ENCODE results near the gene ROPN1L.

ROPN1L gene

DNA sequence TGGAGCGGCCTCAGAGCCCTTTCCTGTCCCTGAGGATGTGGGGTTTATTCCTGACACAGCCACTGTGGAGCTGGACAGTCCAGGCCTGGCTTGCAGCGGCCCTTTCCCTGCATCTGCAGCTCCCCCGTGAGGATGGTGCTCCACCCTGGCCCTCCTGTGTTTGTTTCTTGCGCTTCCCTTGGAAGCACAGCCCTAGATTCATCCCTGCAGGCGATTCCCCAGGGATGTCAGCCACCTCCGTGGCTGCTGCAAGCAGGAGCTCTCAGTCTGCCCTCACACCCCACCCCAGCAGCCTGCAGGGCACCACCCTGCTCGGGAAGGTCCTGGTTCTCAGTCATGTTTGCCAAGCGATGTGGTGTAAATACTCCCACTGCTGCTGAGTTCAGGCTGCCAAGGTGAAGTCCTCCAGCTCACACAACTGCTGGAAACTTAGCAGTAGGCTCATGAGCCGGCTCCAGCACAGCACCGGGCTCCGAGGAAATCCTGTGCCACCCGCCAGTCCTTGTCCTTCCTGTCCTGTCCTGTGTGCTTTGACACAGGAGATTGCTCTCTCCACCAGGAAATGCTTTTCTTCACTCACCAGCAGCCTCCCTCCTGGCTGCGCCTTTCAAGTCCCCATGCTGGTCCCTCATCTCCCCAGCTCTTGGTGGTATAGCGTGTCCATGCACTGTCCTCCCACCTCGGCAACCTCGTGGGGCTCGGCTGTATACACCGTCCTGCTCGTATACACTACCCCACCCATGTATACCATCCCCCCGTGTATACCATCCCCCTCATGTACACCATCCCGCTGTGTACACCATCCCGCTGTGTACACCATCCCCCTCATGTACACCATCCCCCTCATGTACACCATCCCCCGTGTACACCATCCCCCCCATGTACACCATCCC is 16.2 kb downstream of the ROPN1L start:
- DNase-seq (ENCODE audit: low read depth in 2 of 2) = no peak

DNA sequence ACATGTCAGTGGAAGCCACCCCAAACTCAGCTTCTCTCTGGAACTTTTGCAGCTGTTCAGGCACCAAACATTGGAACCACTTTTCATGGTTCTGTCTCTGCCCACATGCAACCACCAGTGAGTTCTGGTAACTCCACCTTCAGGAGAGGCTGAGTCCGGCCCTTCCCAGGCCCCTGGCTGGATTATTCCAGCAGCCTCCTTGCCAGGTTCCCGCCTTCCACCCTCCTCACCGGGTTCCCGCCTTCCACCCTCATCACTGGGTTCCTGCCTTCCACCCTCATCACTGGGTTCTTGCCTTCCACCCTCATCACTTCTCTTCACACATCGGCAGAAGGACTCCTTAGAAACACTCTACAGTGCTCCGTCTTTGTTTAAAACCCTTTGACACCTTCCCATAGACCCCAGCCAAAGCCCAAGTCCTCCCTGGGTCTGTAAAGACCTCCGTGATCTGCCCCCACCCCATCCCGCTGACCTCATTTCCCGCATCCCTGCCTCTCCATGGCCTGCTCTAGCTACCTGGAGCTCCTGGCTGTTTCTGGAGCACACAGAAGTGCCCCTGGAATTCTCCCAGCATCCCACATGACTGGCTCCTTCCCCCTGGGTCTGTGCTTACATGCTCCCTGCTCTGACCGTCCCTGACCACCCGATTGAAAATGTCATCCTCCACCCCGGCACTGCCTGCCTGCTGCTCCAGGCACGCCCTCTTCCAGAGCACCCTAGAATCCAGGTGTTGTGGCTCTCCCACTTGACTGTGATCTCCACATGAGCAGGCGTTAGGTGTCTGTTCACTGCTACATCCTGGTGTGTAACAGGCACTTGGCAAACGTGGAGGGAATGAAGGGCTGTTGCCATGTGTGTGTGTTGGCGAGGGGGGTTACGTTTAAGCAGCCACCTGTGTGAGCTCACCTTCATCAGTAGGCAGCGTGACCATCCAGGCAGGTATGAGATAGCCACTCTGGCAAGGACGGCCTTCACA is 17.7 kb downstream of the ROPN1L start:
- no peak for DNase-seq (ENCODE audit: low read depth in 2 of 2)

DNA sequence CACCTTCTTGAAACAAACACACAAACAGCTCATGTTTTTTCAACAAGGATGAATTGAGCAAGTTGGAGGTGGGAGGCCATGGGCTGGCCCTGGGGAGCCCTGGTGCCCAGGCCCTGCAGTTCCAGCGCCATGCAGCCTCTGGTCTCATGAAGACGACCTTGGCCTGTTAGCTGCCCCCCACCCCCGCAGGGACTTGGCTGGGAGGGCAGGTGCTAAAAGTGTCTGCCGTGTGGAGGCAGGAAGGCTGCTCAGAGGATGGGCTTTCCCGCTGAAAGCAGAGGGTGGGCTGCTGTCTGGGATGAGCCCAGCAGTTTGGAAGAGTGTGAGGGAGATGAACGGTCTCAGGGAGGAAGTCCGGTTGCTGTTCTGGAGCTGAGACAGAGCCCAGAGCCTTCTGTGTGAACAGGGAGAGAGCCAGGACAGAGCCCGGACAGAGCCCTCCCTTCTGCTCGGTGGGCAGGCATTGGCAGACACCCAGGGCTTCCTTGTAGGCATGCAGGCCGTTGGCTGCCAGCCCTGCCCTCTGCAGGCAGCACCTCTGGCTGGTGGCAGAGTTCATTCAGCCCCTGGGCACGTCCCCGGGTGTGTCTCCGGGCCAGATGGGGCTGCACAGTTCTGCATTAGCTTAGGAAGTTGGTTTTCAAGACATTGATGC is 18.7 kb downstream of the ROPN1L start:
- no peak for DNase-seq (ENCODE audit: low read depth in 2 of 2)

DNA sequence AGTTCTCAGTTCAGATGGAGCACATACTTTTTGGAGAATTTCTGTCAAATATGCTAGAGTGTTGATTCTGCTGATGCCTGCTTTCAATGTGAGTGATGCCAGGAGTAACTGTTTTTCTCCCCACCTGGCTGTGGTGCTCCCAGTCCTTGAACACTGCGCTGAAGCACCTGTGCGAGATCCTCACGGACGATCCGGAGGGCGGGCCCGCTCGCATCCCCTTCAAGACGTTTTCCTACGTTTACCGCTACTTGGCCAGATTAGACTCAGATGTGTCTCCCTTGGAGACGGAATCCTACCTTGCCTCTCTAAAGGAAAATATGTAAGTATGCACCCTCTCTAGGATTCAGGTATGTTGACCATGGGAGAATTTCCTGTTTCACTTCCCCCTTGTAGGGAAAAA is 19.4 kb downstream of the ROPN1L start:
- no peak for DNase-seq (ENCODE audit: low read depth in 2 of 2)

DNA sequence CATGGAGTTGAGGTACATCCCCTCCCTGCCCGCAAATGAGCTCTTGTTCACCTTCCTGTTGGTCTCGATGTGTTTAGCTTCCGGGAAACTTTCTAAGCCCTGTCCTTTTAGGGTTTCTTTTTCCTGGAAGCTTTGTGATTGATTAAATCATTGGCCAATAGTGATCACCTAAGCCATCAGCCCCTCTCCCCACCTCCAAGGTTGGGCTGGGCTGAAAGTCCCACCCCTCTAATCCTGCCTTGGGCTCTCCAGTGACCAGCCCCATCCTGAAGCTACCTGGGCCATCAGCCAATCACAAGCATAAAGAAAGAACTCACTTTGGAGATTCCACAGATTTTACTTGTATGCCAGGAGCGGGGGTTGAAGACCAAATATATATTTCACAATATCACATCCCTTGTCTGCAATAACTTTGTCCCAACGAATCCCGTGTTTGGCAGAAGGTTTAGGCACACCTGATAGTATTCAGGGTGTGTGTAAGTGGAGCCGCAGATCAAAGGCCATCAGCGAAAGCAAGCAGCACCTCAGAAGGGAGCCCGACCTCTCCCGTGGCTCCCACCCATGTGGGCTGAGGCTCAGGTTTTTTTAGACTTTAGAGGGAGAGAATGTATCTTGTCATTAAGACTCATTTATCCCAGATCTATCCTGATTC is 20.4 kb downstream of the ROPN1L start:
- DNase-seq (ENCODE audit: low read depth in 2 of 2) = no peak

DNA sequence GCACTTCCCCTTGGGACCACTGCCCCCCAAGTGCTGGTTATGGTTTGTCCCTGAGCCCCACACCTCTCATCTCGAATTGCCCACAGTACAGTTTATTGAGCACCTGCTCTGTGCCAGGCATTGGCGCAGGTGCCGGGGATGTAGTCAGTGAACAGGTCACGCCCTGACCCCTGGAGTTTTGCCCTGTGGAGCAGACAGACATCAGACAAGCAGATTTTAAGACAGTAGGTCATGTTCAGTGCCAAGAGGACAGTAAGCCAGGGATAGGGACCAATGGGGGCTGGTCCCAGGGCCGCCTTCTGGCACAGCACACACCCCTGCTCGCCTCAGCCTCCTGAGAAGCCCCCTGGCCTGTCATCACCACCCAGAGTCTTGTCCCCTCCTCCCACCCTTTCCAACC is 21.9 kb downstream of the ROPN1L start:
- DNase-seq (ENCODE audit: low read depth in 2 of 2) = no peak

DNA sequence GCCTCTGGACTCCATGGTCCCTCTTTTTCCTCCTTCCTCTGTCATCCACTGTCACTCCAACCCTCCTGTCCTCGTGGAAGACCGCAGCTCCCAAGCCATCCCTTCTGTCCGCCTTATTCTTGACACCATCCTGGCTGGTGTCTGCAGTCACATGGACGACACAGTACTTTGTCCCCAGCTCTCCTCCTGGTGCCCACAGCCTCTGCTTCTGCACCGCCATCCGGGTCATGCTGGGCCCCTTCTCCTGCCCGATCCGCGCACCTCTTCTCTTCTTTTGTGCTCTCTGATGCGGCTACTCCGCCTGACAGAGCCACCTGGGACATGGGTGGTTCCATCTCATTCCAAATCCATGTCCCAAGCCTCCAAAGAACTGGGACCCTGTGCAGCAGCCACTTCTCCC is 22.5 kb downstream of the ROPN1L start:
- DNase-seq (ENCODE audit: low read depth in 2 of 2) = no peak

DNA sequence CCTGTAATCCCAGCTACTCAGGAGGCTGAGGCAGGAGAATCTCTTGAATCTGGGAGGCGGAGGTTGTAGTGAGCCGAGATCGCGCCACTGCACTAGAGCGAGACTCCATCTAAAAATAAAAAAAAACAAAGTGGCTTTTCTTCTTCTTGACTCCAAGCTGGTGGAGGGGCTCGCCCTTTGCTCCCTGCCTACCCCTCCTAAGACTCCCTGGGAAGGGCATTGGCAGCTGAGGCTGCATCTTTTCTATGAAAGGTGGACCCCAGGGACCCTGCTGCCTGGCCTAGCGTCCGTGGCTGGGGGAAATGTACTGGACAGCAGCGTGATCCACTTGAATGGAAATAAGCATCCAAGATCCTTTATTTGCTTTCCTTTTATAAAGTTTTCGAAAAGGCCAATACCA is 24.0 kb downstream of the ROPN1L start:
- DNase-seq (ENCODE audit: low read depth in 2 of 2) = no peak

DNA sequence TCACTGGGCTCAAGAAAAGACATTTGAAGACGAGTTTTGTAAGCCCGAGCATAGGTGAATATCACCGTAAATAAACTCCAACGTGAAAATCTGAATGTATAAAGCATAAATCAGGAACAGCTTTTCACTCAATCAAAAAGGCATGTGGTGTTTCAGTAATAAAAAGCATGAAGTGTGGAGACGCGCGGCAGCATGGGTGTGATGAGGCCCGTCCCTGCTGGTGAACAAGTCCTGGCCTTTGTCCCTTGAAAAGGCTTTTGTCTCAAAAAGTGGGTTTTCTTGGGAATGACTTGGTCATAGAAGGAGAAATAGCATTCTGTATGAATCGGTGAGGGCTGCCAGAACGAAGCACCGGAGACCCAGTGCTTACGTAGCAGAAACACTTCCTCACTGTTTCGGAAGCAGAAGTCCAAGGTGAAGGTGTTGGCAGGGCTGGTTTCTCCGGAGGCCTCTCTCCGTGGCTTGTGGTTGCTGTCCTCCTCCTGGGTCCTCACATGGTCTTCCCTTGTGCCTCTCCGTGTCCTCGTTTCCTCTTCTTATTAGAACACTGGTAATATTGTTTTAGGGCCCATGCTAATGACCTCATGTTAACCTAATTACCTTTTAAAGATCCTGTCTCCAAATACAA is 24.9 kb downstream of the ROPN1L start:
- DNase-seq (ENCODE audit: low read depth in 2 of 2) = no peak

DNA sequence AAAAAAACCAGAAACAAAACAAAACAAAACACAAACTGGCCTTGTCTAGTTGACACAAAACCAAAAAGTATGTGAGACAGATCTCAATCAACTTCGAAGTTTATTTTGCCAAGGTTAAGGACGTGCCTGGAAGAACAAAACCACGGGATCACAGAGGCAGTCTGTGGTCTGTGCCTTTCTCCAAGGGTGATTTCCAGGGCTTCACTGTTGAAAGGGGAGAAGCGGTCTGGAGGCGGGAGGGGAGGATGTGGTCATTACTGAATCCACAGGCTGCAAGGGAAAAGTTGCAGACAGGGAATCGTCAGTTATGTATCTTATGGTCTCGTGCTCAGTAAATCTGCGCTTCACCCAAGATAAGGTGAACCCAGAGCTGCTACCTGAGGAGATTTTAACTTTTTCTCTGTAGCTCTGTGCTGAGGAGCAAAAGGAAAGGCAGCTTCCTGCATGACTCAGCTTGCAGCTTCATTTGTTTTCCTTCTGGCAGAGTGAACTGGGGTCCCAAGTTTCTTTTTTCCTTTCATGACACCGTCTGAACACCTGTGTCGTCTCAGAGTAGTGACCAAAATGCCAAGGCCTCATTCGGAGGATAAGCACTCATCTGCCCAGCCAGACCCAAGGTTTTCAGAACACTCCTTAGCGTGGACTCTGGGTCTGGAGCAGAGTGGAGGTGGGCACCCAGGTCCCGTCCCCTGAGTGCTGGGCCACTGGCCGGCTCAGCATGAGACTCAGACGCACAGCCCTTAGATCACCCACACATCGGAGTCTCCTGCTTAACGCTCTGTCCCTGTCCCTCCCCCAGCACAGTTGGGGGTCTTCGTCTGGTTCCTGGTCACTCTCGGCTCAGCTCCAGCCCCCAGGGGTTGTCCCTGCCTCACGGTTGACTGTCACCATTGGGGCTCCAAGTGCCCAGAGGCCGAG is 25.9 kb downstream of the ROPN1L start:
- DNase-seq (ENCODE audit: low read depth in 2 of 2) = no peak

DNA sequence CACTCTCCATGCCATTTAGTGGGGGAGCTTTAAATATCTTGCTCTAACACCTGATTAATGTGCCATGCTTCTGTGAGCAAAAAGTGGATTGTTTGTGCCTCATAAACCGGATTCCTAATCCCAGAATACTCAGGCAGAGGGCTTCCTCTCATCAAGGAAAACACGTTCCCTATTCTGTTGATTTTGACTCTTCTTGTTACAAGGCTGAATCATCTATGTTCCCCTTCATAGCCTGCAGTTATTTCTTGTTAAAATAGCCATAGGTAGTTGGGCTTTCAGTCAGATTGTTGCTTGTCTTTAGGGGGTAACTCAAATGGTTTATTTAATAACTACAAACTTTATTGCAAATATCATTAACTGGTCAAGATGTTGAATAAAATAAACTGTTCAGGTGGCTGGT is 26.6 kb downstream of the ROPN1L start:
- DNase-seq (ENCODE audit: low read depth in 2 of 2) = no peak

DNA sequence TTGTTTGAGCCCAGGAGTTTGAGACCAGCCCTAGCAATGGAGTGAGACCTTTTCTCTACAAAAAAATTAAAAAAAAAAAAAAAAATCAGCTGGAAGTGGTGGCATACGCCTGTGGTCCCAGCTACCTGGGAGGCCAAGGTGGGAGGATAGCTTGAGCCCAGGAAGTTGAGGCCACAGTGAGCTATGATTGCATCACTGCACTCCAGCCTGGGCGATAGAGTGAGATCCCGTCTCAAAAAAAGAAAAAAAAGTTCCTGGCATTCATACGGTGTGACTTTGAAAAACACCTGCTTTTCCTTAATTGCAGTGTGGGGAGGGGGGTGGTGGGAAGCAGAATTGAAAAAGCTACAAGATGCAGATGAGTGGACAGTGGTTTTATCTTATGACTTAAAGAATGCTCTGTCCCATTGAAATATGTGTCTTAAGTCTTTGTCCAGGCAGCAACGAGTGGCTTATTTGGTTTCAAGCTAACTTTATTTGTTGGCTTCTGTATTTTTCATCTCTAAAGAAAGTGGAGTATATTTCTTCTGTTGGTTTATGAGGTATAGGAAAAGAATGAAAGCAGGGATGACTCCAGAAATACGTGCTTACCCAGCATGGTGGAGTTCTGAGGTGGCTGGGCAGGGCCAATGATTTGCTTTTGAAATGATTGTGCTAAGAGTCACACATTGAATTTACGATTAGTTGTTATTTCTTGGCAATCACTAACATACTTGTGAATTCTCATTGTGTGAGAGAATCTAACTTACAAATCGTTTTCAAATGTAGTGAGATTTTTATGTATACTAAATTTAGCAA is 27.8 kb downstream of the ROPN1L start:
- no peak for DNase-seq (ENCODE audit: low read depth in 2 of 2)

DNA sequence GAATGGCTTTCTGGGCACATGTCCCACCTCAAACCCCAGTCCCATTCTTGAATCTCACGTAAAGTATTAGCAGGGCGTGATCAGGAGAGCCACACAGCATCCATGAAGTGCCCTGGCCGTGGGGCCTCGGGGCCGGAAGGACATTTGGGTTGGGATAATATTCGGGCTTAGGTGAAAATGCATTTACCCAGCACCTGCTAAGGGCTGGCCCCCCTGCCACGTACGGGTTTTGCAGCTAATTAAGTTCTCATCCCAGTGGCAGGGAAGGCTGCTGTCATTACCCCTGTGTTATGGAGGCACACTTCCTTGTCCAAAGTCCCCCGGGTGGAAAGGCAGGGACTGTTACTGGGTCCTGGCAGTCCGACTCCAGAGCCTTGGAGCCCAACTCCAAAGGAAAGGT is 29.0 kb downstream of the ROPN1L start:
- no peak for DNase-seq (ENCODE audit: low read depth in 2 of 2)

DNA sequence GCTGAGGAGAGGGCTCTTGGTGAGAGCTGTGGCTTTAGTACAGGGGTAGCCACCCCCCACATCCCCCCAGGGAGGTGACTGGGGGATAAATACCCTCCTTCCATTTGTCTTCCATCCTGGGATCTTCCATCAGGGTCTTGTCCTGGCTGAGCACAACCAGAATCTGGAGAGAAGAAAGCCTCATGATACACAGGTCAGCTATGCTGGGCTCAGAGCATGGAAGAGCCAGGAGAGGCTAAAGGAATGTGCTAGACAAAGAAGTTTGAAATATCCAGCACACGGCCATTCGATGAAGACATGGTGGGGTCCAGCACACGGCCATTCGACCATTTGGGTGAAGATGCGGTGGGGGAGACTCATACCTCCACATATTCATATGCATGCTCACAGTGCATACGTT is 30.0 kb downstream of the ROPN1L start:
- DNase-seq (ENCODE audit: low read depth in 2 of 2) = no peak

DNA sequence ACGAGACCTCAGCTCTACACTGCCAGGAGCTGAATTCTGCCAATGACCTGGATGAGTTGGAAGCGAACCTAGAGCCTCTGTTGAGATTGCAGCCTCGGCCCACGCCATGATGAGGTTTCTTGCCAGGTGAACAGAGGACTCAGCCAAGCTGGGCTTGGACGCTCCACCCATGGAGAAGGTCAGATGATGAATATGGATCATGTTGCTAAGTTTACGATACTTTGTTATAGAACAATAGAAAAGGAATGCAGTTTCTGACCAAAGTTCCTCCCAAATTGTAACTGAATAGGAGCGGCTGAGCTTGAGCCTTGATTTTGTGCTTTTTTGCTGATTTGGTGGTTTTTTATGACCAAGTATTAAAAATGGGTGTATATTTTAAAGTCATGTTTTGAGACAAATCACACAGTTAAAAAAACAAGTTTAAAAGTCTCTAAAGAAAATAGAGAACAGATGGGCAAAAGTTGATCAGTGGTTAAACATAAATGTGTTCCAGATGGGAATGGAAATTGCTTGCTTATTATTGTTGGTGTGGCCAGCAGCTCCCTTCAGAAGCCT is 32.9 kb downstream of the ROPN1L start:
- no peak for DNase-seq (ENCODE audit: low read depth in 2 of 2)

DNA sequence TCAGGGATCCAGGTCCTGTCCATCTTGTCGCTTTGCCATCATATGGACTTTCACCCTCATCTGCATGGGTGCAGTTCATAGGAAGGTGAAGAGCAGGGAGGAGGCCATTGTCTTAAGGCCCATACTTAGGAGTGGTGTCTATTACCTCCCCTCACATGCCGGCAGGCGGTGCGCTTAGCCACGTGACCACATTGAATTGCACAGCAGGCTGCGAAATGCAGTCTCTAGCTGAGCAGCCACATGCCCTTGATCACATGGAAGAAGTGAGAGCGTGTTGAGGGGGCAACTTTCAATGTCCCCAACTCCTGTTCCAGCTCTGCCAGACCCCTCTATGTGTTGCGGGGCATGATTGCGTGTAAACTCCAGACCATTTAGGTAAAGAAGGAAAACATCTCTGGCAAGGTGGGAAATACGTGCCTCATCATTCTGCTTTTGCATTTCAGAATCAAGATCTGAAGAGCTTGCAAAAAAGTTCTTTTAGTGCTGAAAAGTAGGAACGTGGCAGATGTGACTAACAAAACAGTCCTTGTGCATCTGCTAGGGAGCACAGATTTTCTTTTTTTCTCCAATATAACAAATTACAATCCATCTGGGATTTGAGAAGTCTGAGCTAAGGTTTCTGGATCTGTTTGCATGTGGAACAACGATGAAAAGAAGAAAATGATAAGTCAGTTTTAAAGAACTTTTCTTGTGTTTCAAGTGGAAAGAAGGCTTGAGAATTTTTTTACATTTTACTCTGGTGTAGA is 34.4 kb downstream of the ROPN1L start:
- DNase-seq (ENCODE audit: low read depth in 2 of 2) = no peak

DNA sequence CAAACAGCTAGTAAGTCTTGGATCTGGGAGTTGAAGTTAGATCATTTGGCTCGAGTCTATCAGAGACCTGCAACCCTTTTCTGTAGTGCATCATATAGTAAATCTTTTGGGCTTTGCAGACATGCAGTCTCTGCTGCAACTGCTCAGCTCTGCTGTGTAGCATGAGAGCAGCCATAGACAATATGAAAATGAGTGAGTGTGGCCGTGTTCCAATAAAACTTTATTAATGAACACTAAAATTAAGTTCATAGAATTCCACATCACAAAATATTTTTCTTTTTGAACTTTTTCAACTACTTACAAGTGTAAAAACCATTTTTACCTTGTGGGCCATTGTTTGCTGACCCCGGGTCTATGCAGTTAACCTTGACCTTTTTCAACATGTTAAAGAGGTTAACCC is 35.2 kb downstream of the ROPN1L start:
- no peak for DNase-seq (ENCODE audit: low read depth in 2 of 2)

DNA sequence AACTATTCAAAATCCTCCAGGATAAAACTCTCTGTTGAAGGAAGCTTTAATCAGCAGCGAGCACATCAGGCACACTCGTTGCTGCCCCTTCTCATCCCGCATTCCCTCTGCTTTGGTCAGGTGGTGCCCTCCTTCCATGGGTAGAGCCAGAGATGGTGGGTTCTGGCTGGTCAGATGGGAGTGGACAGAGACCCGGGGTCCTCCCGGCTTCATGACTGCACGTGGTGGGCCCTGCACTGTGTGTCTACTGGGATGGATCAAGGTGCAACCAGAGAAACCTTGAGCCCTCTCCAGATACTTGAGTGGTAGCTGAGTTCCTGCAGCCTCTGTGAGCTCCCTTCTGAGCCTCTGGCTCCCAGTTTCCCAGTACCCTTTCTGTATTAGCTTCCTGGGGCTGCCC is 36.3 kb downstream of the ROPN1L start:
- no peak for DNase-seq (ENCODE audit: low read depth in 2 of 2)

Data from activated CD4-positive, alpha-beta T cell treated with anti-CD3 and anti-CD28 coated beads for 24 hours (primary cell).